HEK293 (cell line): ENCODE results near the gene SSTR3.

Experiments used
- CTCF ChIA-PET: fragments of 350-600 bp; formaldehyde crosslinking; extraction: SDS; loops from one replicate; lab custom pipeline; 2021; ENCODE audit warnings: antibody characterized with exemption; lab: Yijun Ruan, JAX
- POLR2A ChIA-PET: fragments of 300-600 bp; formaldehyde crosslinking; extraction: SDS; loops from one replicate; lab custom pipeline; 2020; ENCODE audit warnings: antibody characterized with exemption, inconsistent platforms; lab: Yijun Ruan, JAX
- H3K27ac ChIP-seq: fragments of 200-500 bp; sonication (Bioruptor generic); 2 replicates; pipeline ENCODE4 v1.5.1; 2014; ENCODE audit warnings: low read depth, low read length, control low read depth, inconsistent platforms; ENCODE audit errors: extremely low read depth
- H3K36me3 ChIP-seq, 2 experiments: fragments of 200-500 bp in 1 of 2; sonication (Bioruptor generic) in 1 of 2; 1 replicate in 1 of 2; 2 replicates in 1 of 2; pipeline ENCODE4 v1.5.1; 2014 to 2017; ENCODE audit warnings: inconsistent platforms in 2 of 2, low read length in 2 of 2; ENCODE audit not compliant: control insufficient read depth in 2 of 2, insufficient read depth in 1 of 2
- H3K4me1 ChIP-seq: fragments of 200-500 bp; sonication (Bioruptor generic); 2 replicates; pipeline ENCODE4 v1.5.1; 2014; ENCODE audit warnings: mild to moderate bottlenecking, low read length, inconsistent platforms; ENCODE audit not compliant: control insufficient read depth, insufficient read depth
- H3K4me3 ChIP-seq: 2 replicates; pipeline ENCODE4 v1.5.1; 2011; ENCODE audit warnings: low read depth, mild to moderate bottlenecking, control low read depth, low read length, moderate library complexity
- H3K9me3 ChIP-seq: fragments of 200-500 bp; sonication (Bioruptor generic); 2 replicates; pipeline ENCODE4 v1.5.1; 2014; ENCODE audit warnings: low read depth, low read length, inconsistent platforms; ENCODE audit not compliant: control insufficient read depth, insufficient read depth
- CTCF ChIP-seq: fragments of 450-650 bp; formaldehyde crosslinking; IDR thresholded peaks from 2 replicates; pipeline ENCODE4 v1.5.1; 2016; ENCODE audit warnings: missing biosample characterization, missing genetic modification characterization
- GFI1B ChIP-seq: fragments of 450-650 bp; formaldehyde crosslinking; IDR thresholded peaks from 2 replicates; pipeline ENCODE4 v1.5.1; 2016; ENCODE audit warnings: missing biosample characterization, missing genetic modification characterization
- KLF1 ChIP-seq: fragments of 450-650 bp; formaldehyde crosslinking; IDR thresholded peaks from 2 replicates; pipeline ENCODE4 v1.5.1; 2016; ENCODE audit warnings: missing biosample characterization, missing genetic modification characterization
- PRDM1 ChIP-seq: fragments of 450-650 bp; formaldehyde crosslinking; IDR thresholded peaks from 2 replicates; pipeline ENCODE4; 2016; ENCODE audit warnings: missing biosample characterization, missing genetic modification characterization
- SP7 ChIP-seq: fragments of 450-650 bp; formaldehyde crosslinking; IDR thresholded peaks from 2 replicates; pipeline ENCODE4 v1.5.1; 2016; ENCODE audit warnings: missing biosample characterization, missing genetic modification characterization
- ZBTB1 ChIP-seq: fragments of 450-650 bp; formaldehyde crosslinking; IDR thresholded peaks from 2 replicates; pipeline ENCODE4 v1.5.1; 2016; ENCODE audit warnings: missing biosample characterization, missing genetic modification characterization
- ZFHX2 ChIP-seq: fragments of 450-650 bp; formaldehyde crosslinking; conservative IDR thresholded peaks from 2 replicates; pipeline ENCODE4 v1.5.1; 2016; ENCODE audit warnings: missing biosample characterization, missing genetic modification characterization
- ZNF148 ChIP-seq: fragments of 450-650 bp; formaldehyde crosslinking; IDR thresholded peaks from 2 replicates; pipeline ENCODE4 v1.5.0; 2017; ENCODE audit warnings: missing biosample characterization, missing genetic modification characterization, borderline replicate concordance
- ZNF169 ChIP-seq: fragments of 450-650 bp; formaldehyde crosslinking; IDR thresholded peaks from 2 replicates; pipeline ENCODE4 v1.5.1; 2016; ENCODE audit warnings: missing biosample characterization, missing genetic modification characterization
- ZNF266 ChIP-seq: fragments of 450-650 bp; formaldehyde crosslinking; IDR thresholded peaks from 2 replicates; pipeline ENCODE4 v1.5.1; 2016; ENCODE audit warnings: missing biosample characterization, missing genetic modification characterization, low read depth
- ZNF274 ChIP-seq, 2 experiments: fragments of 200-500 bp in 1 of 2; fragments of 450-650 bp in 1 of 2; sonication (Bioruptor generic) in 1 of 2; formaldehyde crosslinking in 1 of 2; IDR thresholded peaks; 2 replicates each; pipeline versions ENCODE4 v1.5.1 to v1.6.1; 2014 to 2016; ENCODE audit warnings: borderline replicate concordance in 1 of 2, inconsistent platforms in 1 of 2, low read length in 1 of 2, missing biosample characterization in 1 of 2, missing genetic modification characterization in 1 of 2
- ZNF335 ChIP-seq: fragments of 450-650 bp; formaldehyde crosslinking; conservative IDR thresholded peaks from 2 replicates; pipeline ENCODE4 v1.5.1; 2016; ENCODE audit warnings: missing biosample characterization, missing genetic modification characterization
- ZNF350 ChIP-seq: fragments of 450-650 bp; formaldehyde crosslinking; IDR thresholded peaks from 2 replicates; pipeline ENCODE4 v1.5.0; 2017; ENCODE audit warnings: missing biosample characterization, mild to moderate bottlenecking, missing genetic modification characterization
- ZNF354C ChIP-seq: fragments of 450-650 bp; formaldehyde crosslinking; IDR thresholded peaks from 2 replicates; pipeline ENCODE4 v1.5.1; 2016; ENCODE audit warnings: missing biosample characterization, missing genetic modification characterization, low read depth, borderline replicate concordance
- ZNF398 ChIP-seq: fragments of 450-650 bp; formaldehyde crosslinking; IDR thresholded peaks from 2 replicates; pipeline ENCODE4 v1.5.1; 2017; ENCODE audit warnings: missing biosample characterization, missing genetic modification characterization
- ZNF473 ChIP-seq: fragments of 450-650 bp; formaldehyde crosslinking; IDR thresholded peaks from 2 replicates; pipeline ENCODE4 v1.5.1; 2017; ENCODE audit warnings: missing biosample characterization, missing genetic modification characterization
- ZNF501 ChIP-seq: fragments of 450-650 bp; formaldehyde crosslinking; IDR thresholded peaks from 2 replicates; pipeline ENCODE4 v1.5.1; 2016; ENCODE audit warnings: missing biosample characterization, missing genetic modification characterization
- ZNF514 ChIP-seq: fragments of 450-650 bp; formaldehyde crosslinking; IDR thresholded peaks from 2 replicates; pipeline ENCODE4 v1.5.1; 2016; ENCODE audit warnings: missing biosample characterization, missing genetic modification characterization
- ZNF521 ChIP-seq: fragments of 450-650 bp; formaldehyde crosslinking; IDR thresholded peaks from 2 replicates; pipeline ENCODE4 v1.5.1; 2017; ENCODE audit warnings: missing biosample characterization, mild to moderate bottlenecking, missing genetic modification characterization
- ZNF561 ChIP-seq: fragments of 450-650 bp; IDR thresholded peaks from 2 replicates; pipeline ENCODE4 v1.5.1; 2018; ENCODE audit warnings: missing biosample characterization, missing genetic modification characterization, borderline replicate concordance
- ZNF585B ChIP-seq: fragments of 450-650 bp; formaldehyde crosslinking; IDR thresholded peaks from 2 replicates; pipeline ENCODE4 v1.5.1; 2016; ENCODE audit warnings: missing biosample characterization, missing genetic modification characterization
- ZNF600 ChIP-seq: fragments of 450-650 bp; formaldehyde crosslinking; IDR thresholded peaks from 2 replicates; pipeline ENCODE4 v1.5.1; 2016; ENCODE audit warnings: missing biosample characterization, missing genetic modification characterization
- ZNF660 ChIP-seq: fragments of 450-650 bp; IDR thresholded peaks from 2 replicates; pipeline ENCODE4 v1.5.1; 2018; ENCODE audit warnings: missing biosample characterization, mild to moderate bottlenecking, missing genetic modification characterization
- ZNF747 ChIP-seq: fragments of 450-650 bp; formaldehyde crosslinking; IDR thresholded peaks from 2 replicates; pipeline ENCODE4 v1.5.1; 2016; ENCODE audit warnings: missing biosample characterization, missing genetic modification characterization

The SSTR3 gene

DNA sequence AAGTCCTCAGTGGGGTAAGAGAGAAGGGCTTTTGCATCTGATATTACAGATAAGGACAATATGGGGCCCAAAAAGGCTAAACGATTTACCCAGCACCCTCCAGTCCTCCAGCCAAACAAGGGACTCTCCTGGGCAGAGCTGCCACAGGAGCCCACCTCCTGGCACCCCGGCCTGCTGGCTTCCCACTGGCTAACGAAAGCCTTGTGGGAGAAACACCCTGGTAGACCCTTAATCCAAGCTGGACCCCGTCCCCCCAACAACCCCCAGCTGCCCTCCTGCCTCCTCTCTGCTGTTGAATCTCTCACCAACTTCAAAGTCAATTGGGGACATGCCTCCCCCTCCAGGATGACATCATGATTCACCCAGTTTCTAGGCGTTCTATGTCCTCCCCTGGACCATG lies 35.1 kb downstream of the SSTR3 start:
- ChIA-PET CTCF (interaction anchor here (1.0 to 2.4 kb wide), 4 partner anchors 10 to 23 kb away, joined by 5 to 14 read pairs (median 7); no protein-coding TSS in a partner anchor), POLR2A (no interaction called here)
- H3K36me3 ChIP-seq: no peaks in the 10 kb centered on the region
- no peak overlapping the region for H3K27ac ChIP-seq
- TF ChIP-seq PRDM1 (tag by site-specific recombination) (no peak), ZNF747 (tag by site-specific recombination) (no peak), GFI1B (tag by site-specific recombination) (no peak), ZNF398 (tag by site-specific recombination) (peak; percentile 36; the same call in 1 of the 2 replicates), KLF1 (no peak)
- no peaks in the 10 kb centered on the region; the same call in 1 of the 2 replicates for H3K4me1 ChIP-seq
- no peaks in the 10 kb centered on the region for H3K9me3 ChIP-seq
- no peak overlapping the region for H3K4me3 ChIP-seq

DNA sequence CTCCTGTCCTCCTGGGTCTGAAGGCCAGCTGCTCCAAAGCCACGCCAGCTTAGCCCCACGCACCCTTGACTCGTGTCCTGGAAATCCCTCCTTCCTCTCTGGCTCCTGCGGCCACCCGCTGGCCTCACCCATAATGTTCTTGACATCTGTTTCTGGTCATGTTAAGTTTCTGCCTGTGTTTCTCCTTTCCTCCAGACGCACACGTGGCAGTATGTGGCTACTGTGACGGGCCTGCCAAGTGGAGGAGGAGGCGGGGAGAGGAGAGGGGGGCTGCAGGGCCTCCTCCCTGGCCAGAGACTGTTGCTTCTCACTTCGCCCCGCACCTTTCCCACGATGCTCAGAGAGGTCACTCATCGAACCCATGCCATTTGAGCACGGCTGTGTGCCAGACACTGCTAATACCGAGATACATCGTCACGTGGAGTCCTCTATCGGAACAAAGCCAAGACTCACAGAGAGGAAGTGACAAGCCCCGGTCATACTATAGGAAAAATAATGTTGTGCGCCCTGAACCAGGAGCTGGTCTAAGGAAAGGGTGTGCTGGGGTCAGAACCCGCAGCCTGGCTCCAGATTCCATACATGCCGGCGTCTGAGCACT lies 35.7 kb downstream of the SSTR3 start:
- Histone ChIP-seq H3K36me3 (no peaks in the 10 kb centered on the region), H3K4me3 (no peak overlapping the region), H3K4me1 (no peaks in the 10 kb centered on the region; the same call in 1 of the 2 replicates), H3K27ac (no peak overlapping the region), H3K9me3 (no peaks in the 10 kb centered on the region)
- ChIA-PET POLR2A (no interaction called here), CTCF (interaction anchor here (1.0 to 2.4 kb wide), 3 partner anchors 20 to 420 kb away, joined by 3 to 14 read pairs (median 5); no protein-coding TSS in a partner anchor)
- TF ChIP-seq ZNF521 (tag by site-specific recombination) (no peak), ZNF266 (tag by site-specific recombination) (no peak), CTCF (tag by site-specific recombination) (0 out of 2 replicates have a peak, but pooled peaks have one; percentile 20), ZNF169 (tag by site-specific recombination) (no peak), ZNF501 (tag by site-specific recombination) (no peak), ZNF600 (tag by site-specific recombination) (no peak), ZNF660 (no peak), ZFHX2 (tag by site-specific recombination) (0 out of 2 replicates have a peak, but pooled peaks have one; percentile 2)

- ChIA-PET POLR2A (interaction anchor here (0.6 to 1.2 kb wide), 2 partner anchors 21 to 157 kb away, joined by 3 read pairs; partner anchors contain the start of genes MPST and TST), CTCF (interaction anchor here (0.5 to 1.4 kb wide), 4 partner anchors 9 to 419 kb away, joined by 3 to 7 read pairs (median 4); no protein-coding TSS in a partner anchor)
- H3K27ac ChIP-seq: no peak overlapping the region
- no peak overlapping the region for H3K4me3 ChIP-seq
- H3K9me3 ChIP-seq: no peaks in the 10 kb centered on the region
- H3K36me3 ChIP-seq: no peaks in the 10 kb centered on the region
- no peaks in the 10 kb centered on the region; the same call in 1 of the 2 replicates for H3K4me1 ChIP-seq
- TF ChIP-seq ZNF350 (no peak), ZNF561 (no peak), ZBTB1 (tag by site-specific recombination) (no peak), ZNF514 (tag by site-specific recombination) (no peak), ZNF585B (tag by site-specific recombination) (no peak), ZNF274 (IDR thresholded peaks at IDR 0.05; ENCODE audit: low read length) (no peak), ZNF274 (tag by site-specific recombination; IDR thresholded peaks at IDR 0.05; ENCODE audit: borderline replicate concordance) (no peak), ZNF148 (tag by site-specific recombination) (no peak), ZNF335 (tag by site-specific recombination) (no peak), ZNF354C (tag by site-specific recombination) (no peak), ZNF473 (tag by site-specific recombination) (no peak), SP7 (tag by site-specific recombination) (no peak)
Observed at GRCh38 chr22:37175414-37176281, 36.6 kb downstream of the SSTR3 start.
